Activated naive CD8-positive, alpha-beta T cell treated with anti-CD3 and anti-CD28 coated beads, Interleukin-2, amount 50 U/mL, for 16 hours (primary cell): ENCODE measurements around the gene EWSR1.

ENCODE experiments used
- DNase-seq: peaks from one replicate; pipeline ENCODE4 v3.0.0-alpha.2; 2020; ENCODE audit warnings: low read depth, low spot score

Gene EWSR1

DNA sequence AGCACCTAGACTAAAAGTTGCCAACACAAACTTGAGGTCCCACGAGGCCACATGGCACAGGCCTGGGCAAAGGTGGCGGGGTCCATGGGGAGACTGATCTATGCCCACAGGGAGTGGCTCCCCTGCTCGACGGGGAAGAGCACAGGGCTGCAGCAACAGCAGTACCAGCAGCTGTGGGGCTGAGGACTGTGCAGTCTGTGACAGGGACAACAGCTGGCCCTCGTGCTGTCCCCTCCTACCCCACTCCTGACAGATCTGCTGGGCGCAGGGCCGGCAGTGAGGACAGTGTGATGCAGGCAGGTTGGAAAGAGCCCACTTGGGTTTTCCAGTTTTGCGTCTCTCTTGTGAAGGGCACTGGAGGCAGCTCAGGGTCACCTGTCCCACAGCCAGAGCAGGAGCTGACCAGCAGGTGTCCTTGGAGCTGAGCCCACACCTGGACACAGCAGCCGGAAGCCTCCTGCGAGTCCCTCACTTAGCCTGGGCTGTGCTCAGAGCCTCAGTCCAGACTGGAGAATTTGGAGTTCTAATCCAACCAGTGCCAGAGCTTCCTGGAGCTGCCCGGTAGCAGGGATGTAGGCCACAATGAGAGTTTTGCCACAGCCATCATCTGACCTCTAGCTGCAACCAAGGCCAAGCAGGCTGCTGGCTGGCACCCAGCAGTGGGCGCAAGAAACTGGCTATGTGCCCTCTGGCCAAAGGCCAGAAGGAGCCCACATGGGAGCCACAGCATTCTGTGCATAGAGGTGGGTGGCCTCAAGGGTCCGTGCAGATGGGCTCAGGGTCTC is 34.8 kb downstream of the EWSR1 start:
- no peak for DNase-seq

DNA sequence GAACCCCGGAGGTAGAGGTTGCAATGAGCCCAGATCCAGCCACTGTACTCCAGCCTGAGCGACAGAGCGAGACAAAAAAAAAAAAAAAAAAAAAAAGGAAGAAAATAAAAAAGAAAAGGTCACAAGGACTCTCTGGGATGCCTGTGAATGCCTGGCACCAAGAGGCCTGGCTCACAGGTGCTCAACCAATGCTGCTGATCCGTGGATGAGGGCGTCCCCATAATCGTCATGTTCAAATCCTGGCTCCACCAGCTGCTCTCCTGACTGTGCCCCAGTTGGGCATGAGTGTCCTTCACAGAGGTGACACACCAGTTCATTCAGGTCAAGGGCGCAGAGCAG is 37.7 kb downstream of the EWSR1 start:
- DNase-seq, result no peak

DNA sequence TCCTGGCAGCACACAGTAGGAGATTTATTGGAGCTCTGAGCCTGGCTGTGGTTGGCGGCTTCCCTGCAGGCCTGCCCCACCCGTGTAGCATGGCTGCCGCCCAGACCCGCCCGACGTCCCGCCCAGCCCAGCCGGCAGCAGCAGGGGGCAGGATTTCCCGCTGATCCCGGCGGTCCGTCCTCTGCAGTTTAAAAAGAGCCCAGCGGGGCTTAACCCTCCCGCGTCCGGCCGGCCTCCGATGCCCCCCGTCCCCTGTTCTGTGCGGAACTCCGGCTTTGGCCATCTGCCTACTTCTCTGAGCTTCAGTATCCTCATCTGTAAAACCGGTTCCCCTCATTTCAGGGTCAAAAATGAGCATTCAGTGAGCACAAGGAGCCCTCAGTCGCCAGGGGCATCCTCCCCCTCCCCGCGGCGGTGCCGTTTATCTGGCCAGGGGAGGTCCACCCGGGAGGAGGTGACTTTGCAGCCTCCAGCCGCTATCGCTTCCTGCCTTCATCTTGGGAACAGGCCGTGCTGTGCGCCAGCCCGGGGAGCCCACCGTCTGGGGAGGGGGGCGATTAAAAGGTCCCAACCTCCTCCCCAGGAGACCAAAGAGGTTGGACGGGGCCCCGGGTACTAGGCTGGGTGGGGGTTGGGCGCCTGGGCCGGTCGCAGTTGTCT is 38.2 kb downstream of the EWSR1 start, which contains the start of gene GAS2L1:
TSS of gene GAS2L1 (plus strand) at position 476 of the 660 bp plus-strand sequence. CDS start 1,456 bp downstream, outside the sequence.
- no peak for DNase-seq

DNA sequence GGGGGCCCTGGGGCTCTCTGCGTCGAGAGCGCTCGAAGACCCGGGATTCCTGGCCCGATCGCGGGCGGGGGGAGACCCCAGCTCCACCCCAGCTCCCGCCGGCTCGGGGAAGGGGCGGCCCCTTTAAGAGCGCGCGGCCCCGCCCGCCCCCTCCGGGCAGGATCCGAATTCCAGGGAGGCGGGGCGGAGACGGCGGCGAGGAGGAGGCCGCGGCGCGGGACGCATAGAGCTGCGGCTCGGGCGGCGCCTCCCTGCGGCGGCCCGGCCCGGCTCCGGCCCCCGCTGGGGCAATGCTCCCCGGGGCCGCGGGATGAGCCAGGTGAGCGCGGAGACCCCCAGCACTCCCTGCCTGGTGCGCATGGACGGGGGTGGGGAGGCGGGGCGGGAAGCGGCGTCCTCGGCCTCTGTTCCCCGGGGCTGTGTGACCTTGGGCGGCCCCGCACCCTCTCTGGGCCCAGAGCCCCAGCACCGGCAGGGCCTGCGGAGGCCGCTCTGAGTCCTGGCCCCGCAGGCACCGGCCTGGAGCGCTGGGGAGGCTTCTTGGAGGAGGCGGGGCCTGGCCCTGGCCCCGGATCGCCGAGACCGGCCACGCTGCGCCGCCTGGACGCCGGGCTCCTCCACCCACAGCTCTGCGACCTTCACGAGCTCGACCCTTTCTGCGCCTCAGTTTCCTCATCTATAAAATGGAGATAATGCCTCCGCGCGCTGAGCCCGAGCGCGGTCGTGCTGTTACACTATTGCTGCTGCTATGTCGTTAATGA is 38.9 kb downstream of the EWSR1 start:
- no peak for DNase-seq

DNA sequence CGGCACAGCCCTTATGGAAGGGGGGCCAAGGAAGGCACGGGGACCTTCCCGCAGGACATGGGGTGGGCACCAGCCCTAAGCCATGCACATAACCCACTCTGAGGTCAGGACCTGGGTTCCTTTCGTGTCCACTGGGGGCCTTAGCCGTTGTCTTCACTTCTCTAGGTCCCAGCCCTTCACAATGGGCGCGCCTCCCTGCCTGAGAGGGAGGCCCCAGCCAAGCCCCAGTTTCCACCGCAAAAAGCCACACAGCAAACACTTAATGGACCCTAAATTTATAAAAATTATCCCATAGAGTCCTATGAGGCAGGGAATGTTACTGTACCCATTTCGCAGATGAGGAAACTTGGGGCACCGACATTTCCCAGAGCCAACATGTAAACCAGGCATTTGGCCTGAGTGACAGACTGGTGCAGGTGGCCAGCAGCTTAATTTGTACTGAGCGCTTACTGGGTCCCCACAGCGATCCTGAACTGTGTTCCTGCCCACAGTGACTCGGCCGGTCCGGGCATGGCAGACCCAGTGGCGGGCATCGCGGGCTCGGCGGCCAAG is 39.6 kb downstream of the EWSR1 start:
- no peak for DNase-seq

DNA sequence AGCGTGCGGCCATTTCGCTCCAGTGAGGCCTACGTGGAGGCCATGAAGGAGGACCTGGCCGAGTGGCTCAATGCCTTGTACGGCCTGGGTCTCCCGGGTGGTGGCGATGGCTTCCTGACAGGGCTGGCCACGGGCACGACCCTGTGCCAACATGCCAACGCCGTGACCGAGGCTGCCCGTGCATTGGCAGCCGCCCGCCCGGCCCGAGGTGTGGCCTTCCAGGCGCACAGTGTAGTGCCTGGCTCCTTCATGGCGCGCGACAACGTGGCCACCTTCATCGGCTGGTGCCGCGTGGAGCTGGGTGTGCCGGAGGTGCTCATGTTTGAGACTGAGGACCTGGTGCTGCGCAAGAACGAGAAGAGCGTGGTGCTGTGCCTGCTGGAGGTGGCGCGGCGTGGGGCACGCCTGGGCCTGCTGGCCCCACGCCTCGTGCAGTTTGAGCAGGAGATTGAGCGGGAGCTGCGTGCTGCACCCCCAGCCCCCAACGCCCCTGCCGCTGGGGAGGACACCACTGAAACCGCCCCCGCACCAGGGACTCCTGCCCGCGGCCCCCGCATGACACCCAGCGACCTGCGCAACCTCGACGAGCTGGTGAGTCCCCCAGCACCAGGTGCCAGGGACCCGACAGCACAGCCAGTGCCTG is 40.2 kb downstream of the EWSR1 start:
- DNase-seq, result no peak

DNA sequence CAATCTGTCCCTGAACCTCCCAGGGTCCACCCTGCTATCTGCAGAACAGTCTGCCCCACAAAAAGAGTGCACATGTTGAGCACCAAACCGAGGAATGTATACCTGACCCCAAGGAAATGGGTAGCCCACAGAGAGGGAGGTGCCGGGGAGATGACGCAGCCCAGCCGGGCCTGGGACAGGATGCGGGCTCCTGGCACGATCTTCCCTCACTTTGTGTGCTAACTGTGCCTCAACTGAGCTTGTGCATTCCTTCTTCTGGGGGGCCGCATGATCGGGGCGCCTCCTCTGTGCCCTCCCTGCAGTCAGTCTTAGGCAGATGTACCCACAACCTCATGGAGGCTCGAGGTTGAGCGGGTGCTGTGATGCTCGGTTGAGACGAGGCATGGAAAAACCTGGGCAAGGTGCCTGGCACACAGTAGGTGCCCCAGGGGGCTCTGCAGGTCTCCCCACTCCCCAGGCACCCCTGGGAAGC is 40.8 kb downstream of the EWSR1 start:
- no peak for DNase-seq

DNA sequence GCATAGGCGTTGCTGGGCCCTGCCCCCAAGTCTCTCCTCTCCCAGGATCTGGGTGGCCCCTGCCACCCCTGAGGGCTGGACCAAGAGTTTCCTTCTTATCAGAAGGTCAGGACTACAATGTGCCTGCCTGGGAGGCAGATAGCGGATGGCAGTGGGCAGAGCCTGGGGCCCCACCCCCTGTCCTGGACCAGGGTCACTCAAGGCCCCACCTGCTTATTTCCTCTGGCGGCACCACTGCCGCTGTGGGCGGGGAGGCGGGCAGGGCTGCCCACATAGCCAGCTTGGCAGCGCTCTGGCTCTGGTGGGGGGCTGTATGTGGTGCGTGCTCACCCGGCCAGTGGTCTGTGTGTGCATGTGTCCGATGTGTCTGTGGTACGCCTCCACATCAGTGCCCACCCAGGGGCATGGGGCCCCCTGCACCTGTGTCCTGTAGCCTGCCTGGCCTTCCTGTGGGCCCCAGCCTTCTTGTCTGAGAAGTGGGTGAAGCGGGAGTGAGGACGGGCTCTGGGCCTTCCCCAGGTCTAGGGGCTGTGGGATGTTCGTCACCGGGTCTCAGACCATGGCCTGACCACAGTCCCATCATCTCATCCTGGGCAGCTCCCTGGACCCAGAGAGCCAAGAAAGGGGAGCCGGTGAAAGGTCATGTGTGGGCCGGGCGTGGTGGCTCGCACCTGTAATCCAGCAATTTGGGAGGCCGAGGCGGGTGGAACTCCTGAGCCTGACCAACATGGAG is 41.4 kb downstream of the EWSR1 start:
- DNase-seq, result no peak

DNA sequence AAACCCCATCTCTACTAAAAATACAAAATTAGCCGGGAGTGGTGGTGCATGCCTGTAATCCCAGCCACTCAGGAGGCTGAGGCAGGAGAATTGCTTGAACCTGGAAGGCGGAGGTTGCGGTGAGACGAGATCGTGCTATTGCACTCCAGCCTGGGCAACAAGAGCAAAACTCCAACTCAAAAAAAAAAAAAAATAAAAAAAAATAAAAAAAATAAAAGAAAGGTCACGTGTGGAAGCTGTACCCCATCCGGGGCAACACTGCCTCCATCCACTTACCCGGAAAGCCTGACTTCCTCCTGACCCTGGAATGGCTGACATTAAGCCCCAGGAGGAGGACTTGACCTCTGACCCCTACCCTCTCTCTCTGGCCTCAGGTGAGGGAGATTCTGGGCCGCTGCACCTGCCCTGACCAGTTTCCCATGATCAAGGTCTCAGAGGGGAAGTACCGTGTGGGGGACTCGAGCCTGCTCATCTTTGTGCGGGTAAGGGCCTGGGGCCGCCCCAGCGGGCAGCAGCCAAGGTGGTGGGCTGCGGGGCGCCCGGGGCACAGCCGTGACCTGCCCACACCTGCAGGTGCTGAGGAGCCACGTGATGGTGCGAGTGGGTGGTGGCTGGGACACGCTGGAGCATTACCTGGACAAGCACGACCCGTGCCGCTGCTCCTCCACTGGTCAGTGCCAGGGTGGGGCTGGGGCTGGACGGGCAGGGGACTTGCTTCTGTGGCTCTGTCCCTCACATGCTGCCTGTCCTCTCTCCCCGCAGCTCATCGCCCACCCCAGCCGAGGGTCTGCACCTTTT is 42.2 kb downstream of the EWSR1 start:
- no peak for DNase-seq

DNA sequence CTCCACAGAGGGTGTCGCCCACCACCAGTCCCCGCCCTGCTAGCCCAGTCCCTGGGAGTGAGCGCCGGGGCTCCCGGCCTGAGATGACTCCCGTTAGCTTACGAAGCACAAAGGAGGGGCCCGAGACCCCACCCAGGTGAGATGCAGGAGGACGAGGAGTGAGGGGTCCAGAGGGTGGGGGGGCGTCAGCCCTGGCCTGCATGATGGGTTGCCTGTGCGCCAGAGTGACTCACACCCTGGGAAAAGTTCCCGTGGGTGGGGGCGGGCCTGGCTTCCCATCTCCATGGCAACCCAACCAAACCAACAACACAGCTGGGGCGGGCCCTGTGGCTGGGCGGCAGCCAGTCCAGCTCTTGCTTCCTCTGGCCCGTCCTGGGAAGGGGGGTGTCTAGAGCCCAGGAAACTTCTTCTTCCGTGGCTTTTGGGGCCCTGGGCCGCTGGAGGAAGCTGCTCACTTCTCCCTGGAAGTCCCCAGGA is 42.8 kb downstream of the EWSR1 start:
- DNase-seq, result no peak

DNA sequence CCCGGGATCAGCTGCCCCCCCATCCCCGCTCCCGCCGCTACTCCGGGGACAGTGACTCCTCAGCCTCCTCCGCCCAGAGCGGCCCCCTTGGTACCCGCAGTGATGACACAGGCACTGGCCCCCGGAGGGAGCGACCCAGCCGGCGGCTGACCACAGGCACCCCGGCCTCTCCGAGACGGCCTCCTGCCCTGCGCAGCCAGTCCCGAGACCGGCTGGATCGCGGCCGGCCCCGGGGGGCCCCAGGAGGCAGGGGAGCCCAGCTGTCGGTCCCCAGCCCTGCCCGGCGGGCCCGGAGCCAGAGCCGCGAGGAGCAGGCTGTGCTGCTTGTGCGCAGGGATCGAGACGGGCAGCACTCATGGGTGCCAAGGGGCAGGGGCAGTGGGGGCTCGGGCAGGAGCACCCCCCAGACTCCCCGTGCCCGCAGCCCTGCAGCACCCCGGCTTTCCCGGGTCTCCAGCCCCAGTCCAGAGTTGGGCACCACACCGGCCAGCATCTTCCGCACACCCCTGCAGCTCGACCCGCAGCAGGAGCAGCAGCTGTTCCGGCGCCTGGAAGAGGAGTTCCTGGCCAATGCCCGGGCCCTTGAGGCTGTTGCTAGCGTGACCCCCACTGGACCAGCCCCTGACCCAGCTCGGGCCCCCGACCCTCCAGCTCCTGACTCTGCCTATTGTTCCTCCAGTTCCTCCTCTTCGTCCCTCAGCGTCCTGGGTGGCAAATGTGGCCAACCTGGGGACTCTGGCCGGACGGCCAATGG is 43.6 kb downstream of the EWSR1 start:
- DNase-seq, result no peak

DNA sequence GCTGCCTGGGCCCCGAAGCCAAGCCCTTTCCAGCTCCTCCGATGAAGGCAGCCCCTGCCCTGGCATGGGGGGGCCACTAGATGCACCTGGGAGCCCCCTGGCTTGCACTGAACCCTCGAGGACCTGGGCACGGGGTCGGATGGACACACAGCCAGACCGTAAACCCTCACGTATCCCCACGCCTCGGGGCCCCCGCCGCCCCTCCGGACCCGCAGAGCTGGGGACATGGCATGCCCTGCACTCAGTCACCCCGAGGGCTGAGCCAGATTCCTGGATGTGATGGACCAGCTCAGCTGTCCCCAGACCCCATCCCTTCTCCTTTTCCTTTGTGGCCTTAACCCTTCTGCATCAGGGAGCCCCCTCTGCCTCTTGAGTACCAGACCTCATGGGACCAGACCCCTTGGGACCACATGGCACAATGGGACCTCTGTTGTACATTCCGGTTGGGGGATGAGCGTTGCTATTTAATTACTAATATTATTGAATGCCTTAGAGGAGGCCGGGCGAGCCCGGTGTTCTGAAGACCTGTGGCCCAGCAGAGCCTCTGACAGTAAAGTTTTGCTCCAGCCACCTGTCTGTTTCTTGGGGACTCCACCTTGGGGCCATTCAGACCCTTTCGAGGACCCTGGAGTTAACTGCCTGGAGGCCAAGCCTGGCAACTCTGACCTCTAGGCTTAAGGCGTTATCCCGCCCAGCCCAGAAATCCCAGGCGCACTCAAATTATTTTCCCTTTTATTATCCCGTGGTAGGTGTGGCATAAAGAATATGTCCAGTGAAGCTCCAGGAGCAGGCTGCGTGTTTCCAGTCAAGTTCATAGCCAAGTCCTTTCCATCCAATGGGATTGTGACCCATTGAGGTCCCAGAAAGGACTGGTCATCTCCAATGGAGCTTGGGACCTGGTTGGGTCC is 44.4 kb downstream of the EWSR1 start:
- no peak for DNase-seq

DNA sequence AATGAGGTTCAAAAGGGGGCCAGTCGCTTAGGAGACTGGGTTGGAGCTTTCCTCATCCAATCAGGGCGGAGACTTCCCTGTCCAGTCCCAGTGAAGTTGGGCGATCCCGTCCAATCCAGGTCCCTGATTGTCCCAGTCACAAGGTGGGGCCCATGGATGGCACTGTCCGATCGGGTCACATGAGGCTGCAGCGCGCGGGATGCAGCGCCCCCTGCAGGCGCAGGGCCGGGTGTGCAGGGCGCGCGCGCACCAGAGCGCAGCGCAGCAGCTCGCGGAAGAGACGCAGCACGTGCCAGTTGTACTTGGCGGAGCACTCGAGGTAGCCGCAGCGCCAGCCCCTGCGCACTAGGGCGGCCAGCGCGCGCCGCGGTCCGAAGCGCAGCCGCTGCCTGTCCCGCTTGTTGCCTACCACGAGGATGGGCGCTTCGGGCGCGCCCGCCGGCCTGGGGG is 45.1 kb downstream of the EWSR1 start:
- no peak for DNase-seq

DNA sequence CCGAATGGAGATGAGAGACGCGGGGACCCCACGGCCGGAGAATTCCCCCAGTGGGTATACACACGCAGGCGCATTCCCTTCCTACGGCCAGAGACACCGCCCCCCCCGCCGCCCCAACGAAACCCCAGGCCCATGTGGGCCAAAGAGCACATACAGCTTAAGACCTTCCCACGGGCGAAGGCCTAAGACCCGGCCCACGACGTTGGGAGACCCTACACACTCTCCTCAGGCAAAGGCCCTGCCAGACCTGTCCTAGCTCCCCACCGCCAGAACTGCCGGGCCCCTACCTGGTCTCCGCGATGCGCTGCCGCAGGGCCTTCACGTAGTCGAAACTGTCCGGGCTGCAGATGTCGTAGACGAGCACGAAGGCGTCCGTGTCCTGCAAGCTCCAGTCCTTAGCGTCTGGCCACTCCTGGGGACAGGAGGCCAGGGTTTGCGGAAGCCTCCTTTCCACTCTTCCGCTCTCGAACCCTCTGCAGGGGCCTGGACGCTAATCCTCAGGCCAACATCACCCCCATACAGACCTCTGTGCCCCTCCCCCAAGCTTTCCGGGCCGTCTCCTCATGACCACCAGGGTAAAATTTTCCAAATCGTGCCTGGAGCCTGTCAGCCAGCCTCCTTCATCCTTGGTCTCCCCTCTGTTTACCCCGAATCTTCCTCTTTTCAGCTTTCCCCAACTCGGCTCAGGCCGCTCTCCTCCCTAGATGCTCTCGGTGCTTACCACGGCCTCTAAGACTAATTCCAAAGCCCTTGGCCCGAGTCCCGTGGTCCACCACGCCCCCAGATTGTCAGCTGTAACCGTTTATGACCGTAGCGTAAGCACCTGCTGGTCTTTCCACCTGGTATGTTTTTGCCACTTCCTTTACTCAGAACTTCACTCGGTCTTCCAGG is 45.8 kb downstream of the EWSR1 start:
- no peak for DNase-seq

DNA sequence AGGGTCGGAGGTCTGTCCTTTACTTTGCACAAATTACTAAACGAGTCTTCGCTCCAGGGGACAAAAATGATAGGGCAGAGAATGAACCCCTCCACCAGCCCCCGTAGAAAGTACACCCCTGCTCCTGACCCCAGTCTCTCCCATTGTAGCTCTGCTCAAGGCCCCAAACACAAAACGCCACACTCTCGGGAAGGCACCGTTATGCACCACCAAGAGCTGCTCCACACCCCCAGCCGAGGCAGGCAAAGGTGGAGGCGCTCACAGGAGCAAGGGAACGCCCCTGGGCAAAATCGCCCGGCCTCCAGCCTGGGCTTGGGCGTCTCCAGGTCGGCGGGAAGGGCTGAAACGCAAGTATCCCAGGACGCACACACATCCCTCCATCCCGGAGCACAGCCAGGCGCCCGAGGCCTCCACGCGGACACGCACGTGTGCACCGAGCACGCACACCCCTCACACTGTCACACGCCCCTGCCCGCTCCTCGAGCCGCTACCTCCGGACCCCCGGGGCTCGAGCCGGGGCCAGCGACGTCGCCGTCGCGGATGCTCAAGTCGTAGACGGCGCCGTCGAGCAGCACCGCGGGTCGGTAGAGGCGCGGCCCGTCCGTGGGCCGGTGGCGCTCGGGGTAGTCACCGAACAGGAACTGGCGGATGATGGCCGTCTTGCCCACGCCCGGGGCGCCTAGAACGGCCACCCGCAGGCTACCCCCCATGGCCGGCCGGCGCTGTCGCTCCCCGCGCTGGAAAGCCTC is 46.6 kb downstream of the EWSR1 start:
- DNase-seq, result no peak
